ENCODE measurements around the gene OSR1. TPM values are rescaled to one million over a fixed set of nuclear protein-coding genes. Genes with fewer than 3 reads are reported as not detected.
A peak's percentile ranks its signal among the peaks of the same experiment; 100 is the strongest.
"Not testable (repeated sequence)": the region's sequence is repeated elsewhere in the genome, so short reads cannot be mapped to it uniquely, and the experiment has no call there.

Gene OSR1
- 2.7 TPM for total RNA-seq
- long read RNA-seq, full-length matches to known transcripts: 7 of 7 reads
- long read RNA-seq, partial matches to known transcripts: 0 of 7 reads
- long read RNA-seq, other reads (novel, unspliced or antisense): 0 of 7 reads

- peak; percentile 67 for DNase-seq
- peak within 1 kb of the TSS; percentile 79 for H3K27ac ChIP-seq (replicated peaks)
- H3K9me3 ChIP-seq (replicated peaks): no peaks in the 10 kb centered on the region
- peaks cover 78% of the 10 kb centered on the region for H3K27me3 ChIP-seq (ENCODE audit: low read depth)
- intact Hi-C loops (cut with micrococcal nuclease): no loop called here
- peaks cover 55% of the 10 kb centered on the region for H3K4me1 ChIP-seq
- no peak for TF ChIP-seq CTCF (IDR thresholded peaks at IDR 0.05; ENCODE audit: borderline replicate concordance)
- H3K4me3 ChIP-seq: peak within 1 kb of the TSS; percentile 78
- H3K36me3 ChIP-seq: peaks cover under 1% of the 10 kb centered on the region
Observed at GRCh38 chr2:19358242-19359020, at the start of gene OSR1. Gene OSR1 (minus strand): TSS chr2:19358623. CDS start chr2:19353805, 4,818 bp downstream.

- H3K4me3 ChIP-seq: no peak overlapping the region
- no peak for DNase-seq
- intact Hi-C loops (cut with micrococcal nuclease): no loop called here
- H3K4me1 ChIP-seq: no peaks in the 10 kb centered on the region
- no peaks in the 10 kb centered on the region for H3K27me3 ChIP-seq (ENCODE audit: low read depth)
- H3K9me3 ChIP-seq (replicated peaks): peaks cover 8% of the 10 kb centered on the region
- no peaks in the 10 kb centered on the region for H3K36me3 ChIP-seq
- no peak overlapping the region for H3K27ac ChIP-seq (replicated peaks)
- TF ChIP-seq CTCF (IDR thresholded peaks at IDR 0.05; ENCODE audit: borderline replicate concordance): no peak
Observed at GRCh38 chr2:19403785-19404184, 45.4 kb upstream of the OSR1 start.

DNA sequence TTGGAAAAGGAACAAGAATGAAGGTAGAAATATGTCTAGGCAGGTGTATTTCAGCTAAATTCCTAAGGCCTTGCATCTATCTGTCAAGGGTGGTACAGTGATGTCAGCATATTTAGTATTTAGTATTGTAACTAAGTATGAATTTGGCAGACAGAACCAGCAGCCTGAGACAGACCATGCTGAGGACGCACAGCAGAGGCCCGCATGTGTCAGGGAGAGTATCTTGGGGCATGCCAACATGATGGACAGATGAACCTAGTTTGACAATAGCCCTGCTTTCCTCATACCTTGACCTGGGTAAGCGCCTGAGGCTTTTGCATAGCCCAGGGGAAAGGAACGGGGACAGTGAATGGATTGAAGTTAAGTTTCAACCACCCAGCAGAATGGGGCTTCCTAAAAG lies 33.8 kb upstream of the OSR1 start:
- Histone ChIP-seq H3K27ac (replicated peaks) (no peak overlapping the region), H3K4me3 (no peak overlapping the region), H3K9me3 (replicated peaks) (peaks cover 4% of the 10 kb centered on the region), H3K4me1 (no peaks in the 10 kb centered on the region), H3K27me3 (ENCODE audit: low read depth) (no peaks in the 10 kb centered on the region), H3K36me3 (no peaks in the 10 kb centered on the region)
- intact Hi-C loops (cut with micrococcal nuclease): no loop called here
- DNase-seq: no peak
- TF ChIP-seq CTCF (IDR thresholded peaks at IDR 0.05; ENCODE audit: borderline replicate concordance): no peak

- H3K27me3 ChIP-seq (ENCODE audit: low read depth); H3K9me3 ChIP-seq (replicated peaks); intact Hi-C loops (cut with micrococcal nuclease); H3K27ac ChIP-seq (replicated peaks); H3K4me3 ChIP-seq; DNase-seq; H3K36me3 ChIP-seq; H3K4me1 ChIP-seq: not testable (repeated sequence)
Observed at GRCh38 chr2:19389469-19389868, 31.0 kb upstream of the OSR1 start.

DNA sequence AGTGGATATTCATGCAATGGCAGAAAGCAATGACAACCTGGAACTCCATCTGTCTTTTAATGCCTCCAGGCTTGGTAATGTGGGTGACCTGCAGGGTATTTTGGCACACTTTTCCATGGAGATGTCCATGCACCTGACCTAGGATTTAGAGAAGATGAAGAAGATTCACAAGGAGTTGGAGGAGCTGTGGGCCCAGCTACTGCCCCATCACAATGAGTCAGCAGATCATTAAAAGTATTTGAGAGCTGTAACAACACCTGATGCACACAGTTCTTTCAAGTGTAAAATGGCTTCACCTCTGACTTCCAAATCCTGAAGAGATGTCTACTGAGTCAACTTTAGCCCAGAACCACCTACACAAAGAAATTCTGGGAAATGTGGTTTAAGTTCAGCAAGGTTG lies 22.1 kb upstream of the OSR1 start:
- Histone ChIP-seq H3K27me3 (ENCODE audit: low read depth) (peaks cover 1% of the 10 kb centered on the region), H3K36me3 (no peaks in the 10 kb centered on the region), H3K4me3 (no peak overlapping the region), H3K9me3 (replicated peaks) (peaks cover 14% of the 10 kb centered on the region), H3K27ac (replicated peaks) (no peak overlapping the region), H3K4me1 (no peaks in the 10 kb centered on the region)
- no peak for DNase-seq
- TF ChIP-seq CTCF (IDR thresholded peaks at IDR 0.05; ENCODE audit: borderline replicate concordance): no peak
- intact Hi-C loops (cut with micrococcal nuclease): no loop called here

GRCh38 chr2:19378939-19379338 lies 20.5 kb upstream of the OSR1 start:
- no peaks in the 10 kb centered on the region for H3K4me1 ChIP-seq
- TF ChIP-seq CTCF (IDR thresholded peaks at IDR 0.05; ENCODE audit: borderline replicate concordance): no peak
- H3K9me3 ChIP-seq (replicated peaks): peaks cover 12% of the 10 kb centered on the region
- no peaks in the 10 kb centered on the region for H3K36me3 ChIP-seq
- intact Hi-C loops (cut with micrococcal nuclease): no loop called here
- DNase-seq: no peak
- no peak overlapping the region for H3K4me3 ChIP-seq
- peaks cover 11% of the 10 kb centered on the region for H3K27me3 ChIP-seq (ENCODE audit: low read depth)
- no peak overlapping the region for H3K27ac ChIP-seq (replicated peaks)

Data from left ventricle myocardium inferior (tissue), 1 donor.